K562 (cell line): ENCODE measurements around the gene DNMT3L. TPM values are rescaled to one million over a fixed set of nuclear protein-coding genes. Genes with fewer than 3 reads are reported as not detected.
A peak's percentile ranks its signal among the peaks of the same experiment; 100 is the strongest.

Source experiments
- ELF4 ChIP-seq: fragments of 450-650 bp; formaldehyde crosslinking; IDR thresholded peaks from 2 replicates; pipeline ENCODE4 v1.4.0; 2022; ENCODE audit warnings: missing genetic modification characterization
- FOXA3 ChIP-seq, 2 experiments: fragments of 450-650 bp in 1 of 2; sonication (generic) in 1 of 2; formaldehyde crosslinking; IDR thresholded peaks in 1 of 2; conservative IDR thresholded peaks in 1 of 2; 2 replicates each; pipeline versions ENCODE4 v1.4.0 to v1.8.0; 2020 to 2022; ENCODE audit warnings: mild to moderate bottlenecking in 2 of 2, missing genetic modification reagents in 1 of 2
- MTA3 ChIP-seq: fragments of 450-650 bp; formaldehyde crosslinking; IDR thresholded peaks from 2 replicates; pipeline ENCODE4 v1.6.1; 2017; ENCODE audit warnings: mild to moderate bottlenecking, borderline replicate concordance
- PATZ1 ChIP-seq: fragments of 250-450 bp; sonication (Bioruptor Pico); IDR thresholded peaks from 2 replicates; pipeline ENCODE4 v1.5.0; 2020; ENCODE audit warnings: mild to moderate bottlenecking, borderline replicate concordance
- RBFOX2 ChIP-seq: fragments of 200-400 bp; formaldehyde crosslinking; IDR thresholded peaks from 2 replicates; pipeline ENCODE4 v1.6.1; 2017; ENCODE audit warnings: low read depth, mild to moderate bottlenecking, low read length, moderate library complexity
- RHOXF2B ChIP-seq: fragments of 250-450 bp; sonication (Bioruptor Pico); conservative IDR thresholded peaks from 2 replicates; pipeline ENCODE4 v1.5.1; 2021
- TAF9B ChIP-seq: fragments of 450-650 bp; IDR thresholded peaks from 2 replicates; pipeline ENCODE4 v1.6.1; 2018; ENCODE audit warnings: mild to moderate bottlenecking; ENCODE audit not compliant: partially characterized antibody
- TCFL5 ChIP-seq: fragments of 250-450 bp; sonication (Bioruptor Pico); conservative IDR thresholded peaks from 2 replicates; pipeline ENCODE4 v1.6.1; 2021; ENCODE audit warnings: mild to moderate bottlenecking, moderate library complexity, matching md5 sums
- TOE1 ChIP-seq, 2 experiments: fragments of 450-650 bp in 1 of 2; sonication (generic) in 1 of 2; formaldehyde crosslinking in 1 of 2; IDR thresholded peaks; 2 replicates each; pipeline versions ENCODE4 v1.7.1 to v1.8.0; 2016 to 2022; ENCODE audit warnings: borderline replicate concordance in 2 of 2, mild to moderate bottlenecking in 2 of 2, antibody characterized with exemption in 1 of 2, inconsistent platforms in 1 of 2, low read depth in 1 of 2, missing genetic modification reagents in 1 of 2, moderate library complexity in 1 of 2
- ZBED1 ChIP-seq: IDR thresholded peaks from 2 replicates; pipeline ENCODE4 v1.6.1; 2014
- ZBTB49 ChIP-seq: sonication (generic); formaldehyde crosslinking; IDR thresholded peaks from 2 replicates; pipeline ENCODE4 v1.8.0; 2022; ENCODE audit warnings: missing genetic modification reagents, mild to moderate bottlenecking, borderline replicate concordance
- ZC3H11A ChIP-seq: IDR thresholded peaks from 2 replicates; pipeline ENCODE4 v1.6.1; 2012; ENCODE audit warnings: low read depth, low read length, improper control_type of control experiment
- ZNF263 ChIP-seq: sonication (generic); formaldehyde crosslinking; IDR thresholded peaks from 2 replicates; pipeline ENCODE4 v1.8.0; 2022; ENCODE audit warnings: mild to moderate bottlenecking, missing genetic modification reagents, borderline replicate concordance
- ZNF408 ChIP-seq: fragments of 250-450 bp; sonication (Bioruptor Pico); IDR thresholded peaks from 2 replicates; pipeline ENCODE4 v1.4.0; 2020; ENCODE audit warnings: low read depth, mild to moderate bottlenecking, moderate library complexity
- ZNF511 ChIP-seq: sonication (generic); formaldehyde crosslinking; IDR thresholded peaks from 2 replicates; pipeline ENCODE4 v1.8.0; 2022; ENCODE audit warnings: mild to moderate bottlenecking, missing genetic modification reagents
- polyA plus RNA-seq, 8 experiments: library from polyadenylated mRNA; depleted of rRNA in 4 of 8; stranded (reverse) in 5 of 8; unstranded in 3 of 8; fragments of >200 nt; fragmentation: Nextera tagmentation in 2 of 8; fragmentation: Illumina TruSeq in 1 of 8; extraction: Ambion mirVana in 2 of 8; extraction: Trizol in 1 of 8; gene quantifications; 2 replicates each; pipeline versions ENCODE4 v1.2.1 to v1.2.3, GENCODE V29; 2011 to 2014; ENCODE audit warnings: inconsistent platforms in 1 of 8, missing spikeins in 1 of 8
- total RNA-seq, 7 experiments: library from RNA; depleted of rRNA in 6 of 7; stranded (reverse); fragments of >200 nt in 6 of 7; fragmentation: Illumina TruSeq in 2 of 7; extraction: Trizol in 2 of 7; gene quantifications; 2 replicates each; pipeline versions ENCODE4 v1.2.1 to v1.2.3, GENCODE V29; 2011 to 2021; ENCODE audit warnings: low replicate concordance in 1 of 7
- TF ChIP-seq, protein P1 (sequence below): fragments of 150-350 bp; IDR thresholded peaks from 2 replicates; pipeline ENCODE4 v1.6.1; 2014; ENCODE audit warnings: low read depth, mild to moderate bottlenecking, low read length, borderline replicate concordance

DNMT3L gene
- total and polyA plus RNA-seq, 9 of the 15 experiments (the other 6 are each of a cell fraction or from before 2014, with no cell fraction given) = 0.08 TPM; not detected in 8

GRCh38 chr21:44299458-44300261, 38.0 kb upstream of the DNMT3L start, which contains the start of gene PFKL (continued):
- TF ChIP-seq ZNF511 (CRISPR knock-in tag) = no peak
- TF ChIP-seq FOXA3 (CRISPR knock-in tag; conservative IDR thresholded peaks at IDR 0.05 in 1 of 2, IDR thresholded peaks at IDR 0.05 in 1 of 2) = no peak
- no peak for TF ChIP-seq TCFL5 (CRISPR knock-in tag)
- no peak for TF ChIP-seq PATZ1 (CRISPR knock-in tag)
- no peak for TF ChIP-seq TAF9B
- TF ChIP-seq ZBED1 = no peak
- 0 out of 2 replicates have a peak, but pooled peaks have one; percentile 67 for TF ChIP-seq ELF4 (CRISPR knock-in tag)
- TF ChIP-seq ZC3H11A = no peak
- TF ChIP-seq RHOXF2B (CRISPR knock-in tag) = no peak
- peak; percentile 76; the same call in 1 of the 2 replicates for TF ChIP-seq MTA3
- TF ChIP-seq, protein P1, sequence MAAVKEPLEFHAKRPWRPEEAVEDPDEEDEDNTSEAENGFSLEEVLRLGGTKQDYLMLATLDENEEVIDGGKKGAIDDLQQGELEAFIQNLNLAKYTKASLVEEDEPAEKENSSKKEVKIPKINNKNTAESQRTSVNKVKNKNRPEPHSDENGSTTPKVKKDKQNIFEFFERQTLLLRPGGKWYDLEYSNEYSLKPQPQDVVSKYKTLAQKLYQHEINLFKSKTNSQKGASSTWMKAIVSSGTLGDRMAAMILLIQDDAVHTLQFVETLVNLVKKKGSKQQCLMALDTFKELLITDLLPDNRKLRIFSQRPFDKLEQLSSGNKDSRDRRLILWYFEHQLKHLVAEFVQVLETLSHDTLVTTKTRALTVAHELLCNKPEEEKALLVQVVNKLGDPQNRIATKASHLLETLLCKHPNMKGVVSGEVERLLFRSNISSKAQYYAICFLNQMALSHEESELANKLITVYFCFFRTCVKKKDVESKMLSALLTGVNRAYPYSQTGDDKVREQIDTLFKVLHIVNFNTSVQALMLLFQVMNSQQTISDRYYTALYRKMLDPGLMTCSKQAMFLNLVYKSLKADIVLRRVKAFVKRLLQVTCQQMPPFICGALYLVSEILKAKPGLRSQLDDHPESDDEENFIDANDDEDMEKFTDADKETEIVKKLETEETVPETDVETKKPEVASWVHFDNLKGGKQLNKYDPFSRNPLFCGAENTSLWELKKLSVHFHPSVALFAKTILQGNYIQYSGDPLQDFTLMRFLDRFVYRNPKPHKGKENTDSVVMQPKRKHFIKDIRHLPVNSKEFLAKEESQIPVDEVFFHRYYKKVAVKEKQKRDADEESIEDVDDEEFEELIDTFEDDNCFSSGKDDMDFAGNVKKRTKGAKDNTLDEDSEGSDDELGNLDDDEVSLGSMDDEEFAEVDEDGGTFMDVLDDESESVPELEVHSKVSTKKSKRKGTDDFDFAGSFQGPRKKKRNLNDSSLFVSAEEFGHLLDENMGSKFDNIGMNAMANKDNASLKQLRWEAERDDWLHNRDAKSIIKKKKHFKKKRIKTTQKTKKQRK = no peak
- no peak for TF ChIP-seq ZBTB49 (CRISPR knock-in tag)
- TF ChIP-seq ZNF263 = peak; percentile 91
- no peak; the same call in 1 of the 2 replicates for TF ChIP-seq TOE1 (IDR thresholded peaks at IDR 0.05; ENCODE audit: borderline replicate concordance)
- TF ChIP-seq TOE1 (CRISPR knock-in tag; IDR thresholded peaks at IDR 0.05; ENCODE audit: borderline replicate concordance, low read depth) = 0 out of 2 replicates have a peak, but pooled peaks have one; percentile 33
- TF ChIP-seq ZNF408 (CRISPR knock-in tag) = no peak
- peak; percentile 55 for TF ChIP-seq RBFOX2
